ENCODE measurements around the gene PRICKLE2. TPM values are rescaled to one million over a fixed set of nuclear protein-coding genes. Genes with fewer than 3 reads are reported as not detected.

PRICKLE2 gene
- total RNA-seq, 1 experiment from 2014 or later, result 1.9 TPM

DNA sequence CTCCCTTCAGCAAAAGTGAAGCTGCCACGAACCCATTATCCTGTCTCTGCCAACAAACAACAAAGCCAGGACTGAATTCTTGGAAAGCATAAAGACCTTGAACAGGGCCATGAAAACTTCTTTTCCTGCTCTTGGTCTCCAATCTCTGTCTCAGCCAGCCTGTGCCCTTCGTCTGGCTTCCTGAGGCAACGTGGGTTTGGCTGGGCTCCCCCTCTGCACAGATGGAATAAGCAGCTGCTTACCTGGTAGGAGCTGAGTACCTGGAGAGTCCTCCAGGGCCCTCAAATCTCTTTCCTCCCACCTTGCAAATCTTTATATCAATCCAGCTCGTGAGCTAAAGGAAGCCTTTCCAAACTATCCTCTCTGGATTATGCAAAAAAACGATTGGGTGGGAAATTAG lies 104.4 kb downstream of the PRICKLE2 start:
- TF ChIP-seq, protein P1, sequence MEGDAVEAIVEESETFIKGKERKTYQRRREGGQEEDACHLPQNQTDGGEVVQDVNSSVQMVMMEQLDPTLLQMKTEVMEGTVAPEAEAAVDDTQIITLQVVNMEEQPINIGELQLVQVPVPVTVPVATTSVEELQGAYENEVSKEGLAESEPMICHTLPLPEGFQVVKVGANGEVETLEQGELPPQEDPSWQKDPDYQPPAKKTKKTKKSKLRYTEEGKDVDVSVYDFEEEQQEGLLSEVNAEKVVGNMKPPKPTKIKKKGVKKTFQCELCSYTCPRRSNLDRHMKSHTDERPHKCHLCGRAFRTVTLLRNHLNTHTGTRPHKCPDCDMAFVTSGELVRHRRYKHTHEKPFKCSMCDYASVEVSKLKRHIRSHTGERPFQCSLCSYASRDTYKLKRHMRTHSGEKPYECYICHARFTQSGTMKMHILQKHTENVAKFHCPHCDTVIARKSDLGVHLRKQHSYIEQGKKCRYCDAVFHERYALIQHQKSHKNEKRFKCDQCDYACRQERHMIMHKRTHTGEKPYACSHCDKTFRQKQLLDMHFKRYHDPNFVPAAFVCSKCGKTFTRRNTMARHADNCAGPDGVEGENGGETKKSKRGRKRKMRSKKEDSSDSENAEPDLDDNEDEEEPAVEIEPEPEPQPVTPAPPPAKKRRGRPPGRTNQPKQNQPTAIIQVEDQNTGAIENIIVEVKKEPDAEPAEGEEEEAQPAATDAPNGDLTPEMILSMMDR (IDR thresholded peaks at IDR 0.05; ENCODE audit: unreplicated experiment), result no peak
- Mint-ChIP-seq H3K27ac (ENCODE audit: unreplicated experiment) (no peak overlapping the region), H3K4me3 (ENCODE audit: low read depth, unreplicated experiment) (no peak overlapping the region), H3K9me3 (ENCODE audit: low read depth, unreplicated experiment) (no peaks in the 10 kb centered on the region), H3K27me3 (ENCODE audit: unreplicated experiment) (peaks cover 41% of the 10 kb centered on the region), H3K4me1 (ENCODE audit: low read depth, unreplicated experiment) (no peaks in the 10 kb centered on the region), H3K36me3 (ENCODE audit: insufficient read depth, unreplicated experiment) (no peaks in the 10 kb centered on the region)
- intact Hi-C loops (cut with micrococcal nuclease; ENCODE audit: unreplicated experiment), result no loop called here
- CTCF ChIA-PET, result no interaction called here
- no peak for DNase-seq
- BruUV-seq (replicated peaks), result no TSS peak

DNA sequence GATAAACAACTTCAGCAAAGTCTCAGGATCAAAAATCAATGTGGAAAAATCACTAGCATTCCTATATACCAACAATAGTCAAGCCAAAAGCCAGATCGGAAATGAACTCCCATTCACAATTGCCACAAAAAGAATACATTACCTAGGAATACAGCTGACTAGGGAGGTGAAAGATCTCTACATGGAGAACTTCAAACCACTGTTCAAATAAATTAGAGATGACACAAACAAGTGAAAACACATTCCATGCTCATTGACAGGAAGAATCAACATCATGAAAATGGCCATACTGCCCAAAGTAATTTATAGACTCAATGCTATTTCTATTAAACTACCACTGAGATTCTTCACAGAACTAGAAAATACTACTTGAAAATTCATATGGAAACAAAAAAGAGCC lies 107.8 kb downstream of the PRICKLE2 start:
- Mint-ChIP-seq H3K27ac (ENCODE audit: unreplicated experiment) (no peak overlapping the region), H3K36me3 (ENCODE audit: insufficient read depth, unreplicated experiment) (no peaks in the 10 kb centered on the region), H3K4me3 (ENCODE audit: low read depth, unreplicated experiment) (no peak overlapping the region), H3K4me1 (ENCODE audit: low read depth, unreplicated experiment) (no peaks in the 10 kb centered on the region), H3K27me3 (ENCODE audit: unreplicated experiment) (peaks cover 68% of the 10 kb centered on the region), H3K9me3 (ENCODE audit: low read depth, unreplicated experiment) (peaks cover 5% of the 10 kb centered on the region)
- TF ChIP-seq, protein P1 (IDR thresholded peaks at IDR 0.05; ENCODE audit: unreplicated experiment), result no peak
- intact Hi-C loops (cut with micrococcal nuclease; ENCODE audit: unreplicated experiment), result no loop called here
- no TSS peak for BruUV-seq (replicated peaks)
- CTCF ChIA-PET, result no interaction called here
- no peak for DNase-seq

DNA sequence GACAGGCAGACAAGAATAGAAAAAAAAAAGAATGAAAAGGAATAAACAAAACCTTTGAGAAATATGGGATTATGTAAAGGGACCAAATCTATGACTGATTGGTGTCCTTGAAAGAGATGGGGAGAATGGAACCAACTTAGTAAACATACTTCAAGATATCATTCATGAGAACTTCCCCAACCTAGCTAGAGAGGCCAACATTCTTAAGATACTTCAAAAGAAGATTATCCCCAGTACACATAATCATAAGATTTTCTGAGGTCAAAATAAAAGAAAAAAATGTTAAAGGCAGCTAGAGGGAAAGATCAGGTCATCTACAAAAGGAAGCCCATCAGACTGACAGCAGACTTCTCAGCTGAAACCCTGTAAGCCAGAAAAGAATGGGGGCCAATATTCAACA lies 110.6 kb downstream of the PRICKLE2 start:
- peaks cover 73% of the 10 kb centered on the region for H3K27me3 Mint-ChIP-seq (ENCODE audit: unreplicated experiment)
- H3K27ac Mint-ChIP-seq (ENCODE audit: unreplicated experiment), result no peak overlapping the region
- DNase-seq, result no peak
- no TSS peak for BruUV-seq (replicated peaks)
- CTCF ChIA-PET, result interaction anchor here (0.6 kb wide), 1 partner anchor 997 kb away, joined by 3 read pairs; no protein-coding TSS in a partner anchor
- TF ChIP-seq, protein P1 (IDR thresholded peaks at IDR 0.05; ENCODE audit: unreplicated experiment), result no peak
- no peak overlapping the region for H3K4me3 Mint-ChIP-seq (ENCODE audit: low read depth, unreplicated experiment)
- peaks cover 7% of the 10 kb centered on the region for H3K9me3 Mint-ChIP-seq (ENCODE audit: low read depth, unreplicated experiment)
- H3K4me1 Mint-ChIP-seq (ENCODE audit: low read depth, unreplicated experiment), result no peaks in the 10 kb centered on the region
- no peaks in the 10 kb centered on the region for H3K36me3 Mint-ChIP-seq (ENCODE audit: insufficient read depth, unreplicated experiment)
- intact Hi-C loops (cut with micrococcal nuclease; ENCODE audit: unreplicated experiment), result no loop called here

DNA sequence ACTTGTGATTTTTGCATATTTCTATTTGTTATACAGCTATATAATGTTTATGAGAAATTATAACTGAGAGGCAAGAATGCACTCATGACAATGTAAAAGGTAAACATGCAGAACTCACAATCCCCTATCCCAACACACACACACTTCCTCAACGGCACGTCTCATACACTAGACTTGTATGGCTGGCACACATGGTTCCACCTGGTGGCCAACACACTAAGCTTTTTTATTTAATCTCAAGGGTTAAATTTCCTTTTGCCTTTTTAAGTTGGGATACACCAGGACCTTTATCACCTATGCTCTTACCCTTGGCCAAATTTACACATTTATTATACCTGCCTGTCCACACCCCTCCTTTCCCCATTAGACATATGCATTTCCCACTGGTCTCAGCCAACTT lies 113.4 kb downstream of the PRICKLE2 start:
- DNase-seq, result no peak
- Mint-ChIP-seq H3K4me1 (ENCODE audit: low read depth, unreplicated experiment) (no peaks in the 10 kb centered on the region), H3K27me3 (ENCODE audit: unreplicated experiment) (peaks cover 45% of the 10 kb centered on the region), H3K9me3 (ENCODE audit: low read depth, unreplicated experiment) (peaks cover 7% of the 10 kb centered on the region), H3K27ac (ENCODE audit: unreplicated experiment) (no peak overlapping the region), H3K4me3 (ENCODE audit: low read depth, unreplicated experiment) (no peak overlapping the region), H3K36me3 (ENCODE audit: insufficient read depth, unreplicated experiment) (no peaks in the 10 kb centered on the region)
- BruUV-seq (replicated peaks), result no TSS peak
- intact Hi-C loops (cut with micrococcal nuclease; ENCODE audit: unreplicated experiment), result no loop called here
- TF ChIP-seq, protein P1 (IDR thresholded peaks at IDR 0.05; ENCODE audit: unreplicated experiment), result no peak
- CTCF ChIA-PET, result no interaction called here

All from Calu3 (cell line).